GM12878 (cell line): ENCODE results near the gene TCF4. TPM values are rescaled to one million over a fixed set of nuclear protein-coding genes. Genes with fewer than 3 reads are reported as not detected.

Experiments used
- ATAC-seq: fragments of 200-7000 bp; cut with Tn5 transposase; 3 replicates; pipeline ENCODE4 v1.9.1; 2020; ENCODE audit warnings: mild to moderate bottlenecking, moderate library complexity
- BruUV-seq: library from RNA; stranded (reverse); fragments of 400-500 nt; replicated peaks from 2 replicates; lab custom pipeline; 2021; lab: Mats Ljungman, UMichigan
- CTCF ChIA-PET: fragments of 300-600 bp; sonication (Branson Sonifier 250); formaldehyde crosslinking; extraction: SDS; loops from one replicate; lab custom pipeline; 2021; ENCODE audit warnings: inconsistent platforms; lab: Yijun Ruan, JAX
- POLR2A ChIA-PET: fragments of 350-600 bp; formaldehyde crosslinking; extraction: SDS; loops from one replicate; lab custom pipeline; 2021; ENCODE audit warnings: inconsistent platforms; lab: Charles Lee
- RAD21 ChIA-PET: fragments of 300-600 bp; sonication (Branson Sonifier 250); formaldehyde crosslinking; loops from one replicate; lab custom pipeline; 2023; ENCODE audit warnings: antibody characterized with exemption; ENCODE audit not compliant: unreplicated experiment; lab: Charles Lee
- SMC1A ChIA-PET: fragments of 300-600 bp; sonication (Branson Sonifier 250); formaldehyde crosslinking; loops from one replicate; lab custom pipeline; 2023; ENCODE audit not compliant: unreplicated experiment, uncharacterized antibody; lab: Charles Lee
- DNase-seq: peaks from one replicate; pipeline ENCODE4 v3.0.0-alpha.2; 2011; ENCODE audit warnings: low read depth, low spot score
- FAIRE-seq: peaks from 3 replicates; lab custom pipeline; 2011; peaks lifted over from hg19 to GRCh38; lab: Jason Lieb, UNC
- H2AFZ ChIP-seq: 2 replicates; pipeline ENCODE4 v1.6.0; 2011; ENCODE audit warnings: low read depth, low read length, control low read depth; ENCODE audit not compliant: control insufficient read depth
- H3K27ac ChIP-seq: 2 replicates; pipeline ENCODE4 v1.5.1; 2011; ENCODE audit warnings: control low read depth; ENCODE audit not compliant: control insufficient read depth, insufficient read depth
- H3K27me3 ChIP-seq, 2 experiments: replicated peaks in 1 of 2; 2 replicates each; pipeline versions ENCODE4 v1.6.0 to v1.6.1; 2011; ENCODE audit warnings: low read length in 1 of 2; ENCODE audit not compliant: control insufficient read depth in 2 of 2, insufficient read depth in 2 of 2
- H3K36me3 ChIP-seq, 2 experiments: 2 replicates each; pipeline ENCODE4 v1.5.1; 2011; ENCODE audit warnings: low read length in 1 of 2; ENCODE audit not compliant: control insufficient read depth in 2 of 2, insufficient read depth in 2 of 2
- H3K4me1 ChIP-seq: 2 replicates; pipeline ENCODE4 v1.6.1; 2011; ENCODE audit warnings: mild to moderate bottlenecking, low read length, moderate library complexity, mixed read lengths; ENCODE audit not compliant: control insufficient read depth, insufficient read depth
- H3K4me2 ChIP-seq: 2 replicates; pipeline ENCODE4 v1.6.0; 2011; ENCODE audit warnings: control low read depth; ENCODE audit not compliant: control insufficient read depth, insufficient read depth
- H3K4me3 ChIP-seq: fragments of 200-600 bp; sonication (generic); 2 replicates; pipeline ENCODE4 v1.5.1; 2016
- H3K79me2 ChIP-seq: 2 replicates; pipeline ENCODE4 v1.6.0; 2011; ENCODE audit warnings: low read length; ENCODE audit not compliant: control insufficient read depth, insufficient read depth
- H3K9ac ChIP-seq: 2 replicates; pipeline ENCODE4 v1.8.0; 2011; ENCODE audit warnings: low read length, control low read depth, mixed read lengths; ENCODE audit not compliant: control insufficient read depth, insufficient read depth
- H3K9me3 ChIP-seq: replicated peaks from 3 replicates; pipeline ENCODE4 v1.5.1; 2011; ENCODE audit warnings: mild to moderate bottlenecking, low read length; ENCODE audit not compliant: control insufficient read depth, insufficient read depth
- H4K20me1 ChIP-seq: 2 replicates; pipeline ENCODE4 v1.6.0; 2011; ENCODE audit not compliant: control insufficient read depth, insufficient read depth
- JUND ChIP-seq: IDR thresholded peaks from 2 replicates; pipeline ENCODE4 v1.6.1; 2012; ENCODE audit warnings: low read depth, mild to moderate bottlenecking, low read length, improper control_type of control experiment, moderate library complexity
- MTA2 ChIP-seq: fragments of 450-650 bp; IDR thresholded peaks from 2 replicates; pipeline ENCODE4 v1.6.1; 2016; ENCODE audit warnings: low read depth, mild to moderate bottlenecking, moderate library complexity
- MXI1 ChIP-seq: fragments of 150-350 bp; IDR thresholded peaks from 2 replicates; pipeline ENCODE4 v1.6.1; 2011; ENCODE audit warnings: low read depth, mild to moderate bottlenecking, inconsistent platforms, low read length, improper control_type of control experiment
- NFYB ChIP-seq: IDR thresholded peaks from 2 replicates; pipeline ENCODE4 v1.6.1; 2011; ENCODE audit warnings: low read depth, mild to moderate bottlenecking, low read length, improper control_type of control experiment, moderate library complexity; ENCODE audit not compliant: insufficient read depth
- ZNF207 ChIP-seq: fragments of 450-650 bp; IDR thresholded peaks from 2 replicates; pipeline ENCODE4 v1.6.1; 2014; ENCODE audit warnings: antibody characterized with exemption, mild to moderate bottlenecking, borderline replicate concordance
- ZNF384 ChIP-seq: IDR thresholded peaks from 2 replicates; pipeline ENCODE4 v1.6.1; 2012; ENCODE audit warnings: low read depth, mild to moderate bottlenecking, low read length, improper control_type of control experiment, borderline replicate concordance
- WGBS: methylation state at CpG from one replicate; pipeline ENCODE4 v1.1.6; 2016; ENCODE audit warnings: low lambda C conversion rate; ENCODE audit not compliant: insufficient replicate concordance, insufficient coverage; ENCODE audit errors: missing lambda C conversion rate; 5-methylcytosine and 5-hydroxymethylcytosine counted together
- in situ Hi-C: fragments of 300-500 bp; cut with MboI; formaldehyde crosslinking; loops from 9 replicates; pipeline ENCODE4 v1.14.3; 2018; ENCODE audit warnings: mixed read lengths
- intact Hi-C: fragments of 100-400 bp; cut with micrococcal nuclease; formaldehyde crosslinking; loops from one replicate; pipeline ENCODE4 v1.14.2; 2022; ENCODE audit not compliant: unreplicated experiment
- polyA plus RNA-seq, 11 experiments: library from polyadenylated mRNA; depleted of rRNA in 4 of 11; unstranded in 6 of 11; stranded (reverse) in 5 of 11; fragments of >200 nt; fragmentation: Nextera tagmentation in 4 of 11; fragmentation: Illumina TruSeq in 1 of 11; extraction: Ambion mirVana in 4 of 11; extraction: Trizol in 1 of 11; gene quantifications; 1 replicate in 1 of 11; 2 replicates in 10 of 11; pipeline versions ENCODE4 v1.2.1 to v1.2.3, GENCODE V29; 2011 to 2016; ENCODE audit warnings: inconsistent platforms in 2 of 11, missing spikeins in 2 of 11, low read depth in 1 of 11
- total RNA-seq, 4 experiments: library from RNA; depleted of rRNA in 3 of 4; stranded (reverse); fragments of >200 nt in 3 of 4; fragmentation: Illumina TruSeq in 1 of 4; extraction: Trizol in 1 of 4; gene quantifications; 2 replicates each; pipeline versions ENCODE4 v1.2.1 to v1.2.3, GENCODE V29; 2013 to 2021

The TCF4 gene
- total and polyA plus RNA-seq, 10 of the 15 experiments (the other 5 are each of a cell fraction or from before 2014, with no cell fraction given): 15.2 to 94.0 (median 31.5) TPM

DNA sequence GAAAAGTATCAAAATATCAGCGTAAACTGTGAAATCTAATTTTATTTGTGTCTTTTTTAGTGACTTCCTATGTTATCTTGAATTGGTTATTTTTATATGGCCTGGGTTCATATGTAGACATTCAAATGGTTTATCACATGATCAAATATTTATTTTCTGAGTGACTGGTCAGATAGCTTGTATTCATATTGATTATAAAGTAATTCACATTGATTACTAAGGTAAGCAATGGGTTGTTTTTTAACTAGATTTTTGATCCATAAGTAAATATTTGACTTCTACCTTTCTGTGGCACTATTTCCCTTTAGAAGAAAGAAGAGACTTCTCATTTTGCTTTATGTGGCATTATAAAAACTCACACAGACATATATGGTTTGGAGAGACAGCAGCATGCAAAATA, 260.5 kb downstream of the TCF4 start:
- Histone ChIP-seq H3K36me3 (no peaks in the 10 kb centered on the region), H2AFZ (no peak overlapping the region), H3K4me1 (peaks cover 10% of the 10 kb centered on the region), H3K27ac (no peak overlapping the region), H3K9ac (no peak overlapping the region), H3K9me3 (no peaks in the 10 kb centered on the region), H4K20me1 (no peaks in the 10 kb centered on the region), H3K4me3 (no peak overlapping the region), H3K27me3 (no peaks in the 10 kb centered on the region), H3K4me2 (no peak overlapping the region), H3K79me2 (peaks cover 5% of the 10 kb centered on the region)
- WGBS: 100% methylated on average over 1 of the region's 1 CpG
- in situ Hi-C loops (no loop called here), intact Hi-C loops (no loop called here)
- no peak for ATAC-seq
- POLR2A ChIA-PET: no interaction called here
- RAD21 ChIA-PET: interaction anchor here (1.0 kb wide), 1 partner anchor 87 kb away, joined by 3 read pairs; no protein-coding TSS in a partner anchor
- SMC1A ChIA-PET: interaction anchor here (0.6 to 1.4 kb wide), 4 partner anchors 22 to 1057 kb away, joined by 3 to 4 read pairs (median 4); no protein-coding TSS in a partner anchor
- no peak for TF ChIP-seq MXI1
- no peak for TF ChIP-seq NFYB
- TF ChIP-seq JUND: no peak
- no peak for TF ChIP-seq ZNF207
- no TSS peak for BruUV-seq
- CTCF ChIA-PET: interaction anchor here (1.2 kb wide), 1 partner anchor 75 kb away, joined by 3 read pairs; no protein-coding TSS in a partner anchor
- no peak for FAIRE-seq
- no peak for DNase-seq

DNA sequence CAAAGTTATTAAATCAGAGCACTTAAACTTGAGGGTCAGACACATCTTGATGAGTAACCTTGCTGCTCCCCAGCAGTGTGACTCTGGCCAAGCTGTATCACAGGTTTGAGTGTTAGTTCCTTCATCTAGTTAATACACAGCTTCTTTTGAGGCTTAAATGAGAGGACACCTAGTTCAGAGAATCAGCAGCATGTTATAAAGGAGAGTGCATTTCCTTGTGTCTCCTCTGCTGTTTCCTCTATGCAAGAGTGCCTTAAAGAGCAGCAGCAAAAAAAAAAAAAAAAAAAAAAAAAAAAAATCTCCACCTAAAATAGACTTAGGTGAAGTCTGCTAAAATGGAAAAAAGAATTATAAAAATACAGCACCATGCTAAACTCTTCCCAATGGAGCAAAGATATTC, 261.9 kb downstream of the TCF4 start:
- POLR2A ChIA-PET: interaction anchor here (1.0 to 6.0 kb wide), 4 partner anchors 9 to 74 kb away, joined by 3 to 43 read pairs (median 6); no protein-coding TSS in a partner anchor
- Histone ChIP-seq H3K36me3 (no peaks in the 10 kb centered on the region), H3K9ac (no peak overlapping the region), H4K20me1 (no peaks in the 10 kb centered on the region), H3K4me2 (no peak overlapping the region), H3K79me2 (peaks cover 11% of the 10 kb centered on the region), H3K4me1 (peaks cover 10% of the 10 kb centered on the region), H3K9me3 (no peaks in the 10 kb centered on the region), H3K27ac (no peak overlapping the region), H3K4me3 (no peak overlapping the region), H2AFZ (no peak overlapping the region), H3K27me3 (no peaks in the 10 kb centered on the region)
- FAIRE-seq (no peak), DNase-seq (no peak), ATAC-seq (no peak)
- in situ Hi-C loops: no loop called here
- CTCF ChIA-PET: interaction anchor here (0.9 to 2.6 kb wide), 3 partner anchors 8 to 92 kb away, joined by 3 to 22 read pairs (median 4); no protein-coding TSS in a partner anchor
- RAD21 ChIA-PET: interaction anchor here (2.9 kb wide), 1 partner anchor 57 kb away, joined by 22 read pairs; no protein-coding TSS in a partner anchor
- SMC1A ChIA-PET: interaction anchor here (0.6 to 10.7 kb wide), 17 partner anchors 14 to 102 kb away, joined by 3 to 157 read pairs (median 4); no protein-coding TSS in a partner anchor
- no TSS peak for BruUV-seq
- intact Hi-C loops: no loop called here
- TF ChIP-seq ZNF384: peak; percentile 70
- TF ChIP-seq MTA2: no peak
